ENCODE results near the gene DAB2IP.

Gene DAB2IP

DNA sequence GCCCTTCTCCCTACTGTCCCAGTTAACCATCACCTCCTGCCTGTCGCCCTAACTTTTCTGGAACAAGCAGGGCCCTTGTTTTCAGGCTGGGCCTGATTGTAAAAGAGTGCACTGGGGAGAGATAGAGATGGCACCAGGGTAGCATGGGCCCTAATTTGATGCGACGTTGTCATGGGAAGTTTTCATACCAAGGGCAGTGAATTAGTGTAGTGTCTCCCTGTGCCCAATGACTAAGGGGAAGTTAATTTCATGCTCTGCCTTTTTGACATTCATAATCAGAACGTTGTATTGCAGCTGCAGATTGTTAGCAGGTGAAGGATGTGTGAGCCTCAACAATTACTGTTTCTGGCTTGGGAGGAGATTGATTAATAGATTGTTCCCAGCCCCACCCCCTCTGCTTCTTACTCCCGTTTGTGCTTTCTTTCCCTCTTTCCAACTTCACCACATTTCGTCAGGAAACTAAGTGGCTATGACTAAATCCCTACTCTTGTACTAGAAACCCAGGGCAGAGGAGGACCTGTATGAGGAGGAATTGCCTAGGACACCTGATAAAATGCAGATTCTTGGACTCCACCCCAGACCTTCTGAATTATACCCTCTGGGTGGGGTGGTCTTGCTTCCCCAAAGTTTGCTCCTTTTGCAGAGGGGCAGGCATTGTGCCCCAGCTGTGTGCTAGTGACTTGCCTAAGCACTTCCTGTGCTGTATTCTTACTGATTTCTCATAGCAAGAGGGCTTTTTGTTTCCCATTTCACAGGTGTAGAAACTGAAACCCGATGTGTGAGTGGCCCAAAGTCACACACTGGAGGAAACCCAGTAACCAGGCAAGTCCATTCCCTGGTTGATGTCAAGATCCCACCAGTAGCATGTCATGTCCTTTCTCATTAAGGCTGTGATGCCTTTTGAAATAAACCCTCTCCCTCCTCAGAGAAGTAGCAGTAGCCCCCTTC is 56.3 kb downstream of the DAB2IP start:
- DNase-seq: no peak

DNA sequence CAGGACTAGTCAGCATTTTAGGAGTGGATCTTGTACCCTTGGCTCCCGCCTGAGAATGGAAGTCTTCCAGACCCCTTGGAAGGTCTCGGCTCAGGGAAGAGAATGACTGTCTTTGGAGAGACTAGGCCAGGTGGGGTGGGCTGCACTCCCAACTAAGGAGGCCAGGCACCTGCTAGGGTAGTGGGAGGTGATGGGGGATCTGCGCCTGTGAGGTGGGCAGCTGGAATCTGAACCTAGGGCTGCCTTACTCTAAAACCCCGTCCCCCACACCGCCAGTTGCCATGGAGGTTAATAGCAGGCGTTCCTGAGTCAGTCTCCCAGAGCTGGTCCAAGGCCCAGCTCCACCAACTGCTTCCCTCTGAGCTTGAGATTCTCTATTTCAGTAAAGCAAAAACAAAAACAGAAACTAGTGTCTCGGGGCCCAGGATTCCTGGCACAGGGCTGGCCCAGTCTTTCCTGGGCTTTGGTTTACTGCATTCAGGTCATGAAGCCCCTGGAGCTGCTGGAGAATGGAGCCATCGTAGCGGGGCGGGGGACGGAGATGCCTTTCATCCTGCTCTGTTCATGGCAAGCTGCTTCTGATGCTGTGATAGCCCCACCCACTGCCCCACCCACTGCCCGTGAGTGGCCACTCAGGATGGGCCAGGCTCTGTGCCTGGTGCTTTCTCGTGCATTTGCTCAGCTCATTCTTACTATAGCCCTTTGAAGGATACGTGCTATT is 57.5 kb downstream of the DAB2IP start:
- no peak for DNase-seq

DNA sequence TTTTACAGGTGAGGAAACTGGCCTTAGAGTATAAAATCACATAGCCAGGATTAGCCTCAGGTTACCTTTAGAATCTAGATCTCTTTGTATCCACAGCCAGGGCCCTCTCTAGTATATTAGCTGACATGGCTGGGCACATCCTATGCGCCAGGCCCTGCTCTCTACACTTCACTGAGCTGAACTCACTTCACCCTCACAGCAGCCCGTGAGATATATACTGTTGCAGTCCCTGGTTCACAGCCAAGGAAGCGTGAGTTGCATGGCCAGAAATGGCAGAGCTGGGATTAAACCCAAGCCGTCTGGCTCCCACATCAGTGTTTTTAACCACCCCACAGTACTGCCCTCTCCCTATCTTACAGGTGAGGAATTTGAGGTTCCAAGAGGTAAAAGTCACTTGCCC is 58.4 kb downstream of the DAB2IP start:
- no peak for DNase-seq

DNA sequence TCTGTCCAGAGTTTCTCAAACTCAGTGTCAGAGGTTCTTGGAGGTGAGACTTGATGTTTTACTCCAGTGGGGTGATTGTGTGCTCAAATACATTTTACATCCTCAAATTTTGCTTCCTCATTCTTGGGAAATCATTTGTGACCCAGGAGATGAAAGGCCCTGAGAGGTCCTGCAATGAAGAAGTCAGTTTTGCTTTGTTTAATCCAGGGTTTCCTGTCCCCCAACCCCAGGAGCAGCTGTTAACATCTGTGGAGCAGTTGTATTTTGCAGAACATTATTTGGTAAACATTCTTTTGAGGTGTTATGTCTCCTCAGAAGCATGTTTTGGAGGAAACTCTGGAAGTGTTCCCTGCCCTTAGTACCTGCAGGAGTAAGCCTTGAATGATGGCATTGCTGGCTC is 59.8 kb downstream of the DAB2IP start:
- DNase-seq: no peak

DNA sequence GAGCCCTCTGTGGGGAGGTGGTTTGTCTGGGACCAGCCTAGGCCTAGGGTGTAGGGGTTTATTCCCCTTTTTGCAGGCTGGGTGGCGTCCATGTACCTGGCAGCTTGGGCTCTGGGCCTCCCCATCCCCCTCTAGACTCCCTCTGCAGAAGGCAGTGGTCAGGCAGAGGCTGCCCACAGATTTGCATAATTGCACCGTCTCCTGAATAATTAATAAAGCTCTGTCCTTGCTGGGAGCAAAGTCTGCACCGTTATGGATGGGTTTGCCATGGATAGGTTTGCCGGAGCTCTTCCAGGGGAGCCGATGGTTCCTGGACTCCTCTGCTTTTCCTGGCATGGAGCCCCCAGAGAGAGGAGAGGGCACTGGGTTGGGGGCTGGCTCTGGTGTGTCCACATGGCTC is 60.4 kb downstream of the DAB2IP start:
- DNase-seq: no peak

DNA sequence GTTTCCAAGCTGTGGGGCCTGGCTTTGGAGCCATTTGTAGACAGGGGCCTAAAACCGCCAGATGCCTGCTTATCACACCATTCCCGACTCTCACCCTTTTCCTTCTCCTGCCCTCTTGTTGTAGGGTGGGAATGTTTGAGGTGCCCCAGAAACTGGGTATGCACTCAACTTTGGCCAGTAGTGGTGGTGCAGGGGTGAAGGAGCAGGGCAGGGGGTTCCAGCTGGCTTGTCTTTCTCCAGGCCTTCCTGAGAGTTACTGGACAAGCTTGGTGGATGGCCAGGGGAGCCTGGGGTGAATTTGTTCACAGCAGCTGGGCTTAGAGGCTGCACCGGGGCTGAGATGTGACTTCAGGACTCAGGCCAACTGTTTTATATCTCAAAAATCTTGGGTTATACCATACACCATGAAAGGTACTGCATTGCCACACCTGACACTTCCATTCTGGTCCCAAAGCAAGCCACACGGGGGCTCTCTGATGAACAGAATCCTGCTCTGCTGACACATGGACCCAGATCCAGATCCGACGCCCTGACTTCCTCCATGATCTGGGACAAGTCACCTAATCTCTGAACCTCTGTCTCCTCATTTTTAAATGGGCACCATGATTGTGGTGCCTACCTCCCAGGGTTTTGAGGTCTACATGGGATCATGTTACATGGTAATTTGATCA is 62.1 kb downstream of the DAB2IP start:
- DNase-seq: no peak

DNA sequence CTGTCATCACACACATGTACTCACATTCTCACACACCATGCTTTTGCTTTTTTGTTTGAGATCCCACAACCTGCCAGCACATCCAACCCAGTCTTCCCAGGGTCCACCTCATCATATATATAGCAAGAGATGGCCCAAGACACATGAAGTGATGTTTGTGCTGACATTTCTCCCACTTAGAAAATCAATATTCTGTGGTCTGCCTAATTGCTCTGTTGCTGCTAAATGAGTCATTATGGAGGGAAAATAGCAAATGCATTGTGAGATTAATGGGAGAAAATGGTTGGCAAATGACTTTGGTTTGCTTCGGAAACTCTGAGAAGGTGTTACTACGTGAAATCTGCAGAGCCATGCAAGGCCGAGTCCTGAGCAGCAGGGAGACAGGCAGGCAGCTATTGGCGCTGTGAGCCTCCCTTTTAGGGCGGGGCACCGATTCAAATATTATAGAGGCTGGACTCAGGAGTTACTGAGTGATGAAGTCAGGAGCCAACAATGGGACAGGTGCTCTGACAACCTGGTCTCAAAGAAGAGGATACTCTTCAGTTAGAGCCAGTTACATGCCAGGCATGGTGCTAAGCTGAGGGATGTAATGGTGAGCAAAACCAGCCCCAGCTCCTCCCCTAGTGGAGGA is 62.8 kb downstream of the DAB2IP start:
- DNase-seq: no peak

DNA sequence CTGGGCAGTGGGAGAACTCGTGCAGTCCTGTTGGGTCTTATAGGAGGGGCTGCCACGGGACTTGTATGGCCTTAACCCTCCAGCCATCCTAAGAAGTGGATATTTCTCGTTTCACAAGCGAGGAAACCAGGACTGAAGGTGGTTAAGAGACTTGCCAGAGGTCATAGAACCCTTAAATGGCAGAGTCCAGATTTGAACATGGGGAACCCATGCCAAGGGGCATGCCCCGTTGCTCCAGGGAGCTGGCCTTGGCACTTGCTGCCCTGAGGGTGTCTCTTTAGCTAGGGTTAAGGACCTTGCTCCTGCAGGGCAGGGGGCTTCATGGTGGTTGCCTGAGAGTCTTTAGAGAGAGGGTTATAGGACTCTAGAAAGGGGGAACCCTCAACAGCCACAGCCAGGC is 63.4 kb downstream of the DAB2IP start:
- DNase-seq: no peak

DNA sequence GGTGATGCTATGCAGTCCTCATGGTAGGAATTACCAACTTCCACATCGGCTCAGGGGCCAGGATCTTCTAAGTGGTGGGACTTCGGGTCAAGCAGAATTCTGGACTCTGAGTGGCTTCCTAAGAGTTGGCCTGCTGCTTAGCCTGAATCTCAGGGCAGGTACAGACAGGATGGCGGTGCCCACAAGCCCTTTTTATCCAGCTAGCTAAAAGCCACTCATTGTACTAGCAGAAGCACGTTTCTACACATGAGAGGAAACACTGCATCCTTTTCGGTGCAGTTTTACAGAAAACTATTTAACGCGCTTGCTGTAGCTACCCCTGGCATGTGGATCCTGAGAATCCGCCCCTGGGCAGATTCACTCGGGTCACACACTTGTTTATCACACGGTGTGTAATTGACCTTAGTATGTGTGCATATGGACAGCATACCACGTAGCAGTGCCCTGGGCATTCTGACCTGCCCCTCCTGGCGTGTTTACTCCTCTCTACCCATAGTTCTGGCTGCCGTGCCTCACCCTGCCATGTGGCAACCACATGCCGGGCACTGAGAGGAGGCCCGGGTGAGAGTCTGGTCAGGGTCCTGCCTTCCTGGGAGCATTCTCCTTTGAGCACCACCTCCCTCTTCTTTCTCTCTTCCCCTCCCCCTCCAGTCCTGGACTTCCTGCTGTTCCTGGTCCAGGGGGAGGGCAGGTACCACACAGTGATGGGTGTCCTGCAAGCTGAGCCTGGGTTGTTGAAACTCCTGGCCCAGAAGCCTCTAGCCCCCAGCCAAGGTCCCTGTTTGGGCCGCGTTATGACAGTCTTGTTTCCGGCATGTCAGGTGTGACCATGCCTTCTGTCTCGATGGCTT is 65.9 kb downstream of the DAB2IP start:
- no peak for DNase-seq

DNA sequence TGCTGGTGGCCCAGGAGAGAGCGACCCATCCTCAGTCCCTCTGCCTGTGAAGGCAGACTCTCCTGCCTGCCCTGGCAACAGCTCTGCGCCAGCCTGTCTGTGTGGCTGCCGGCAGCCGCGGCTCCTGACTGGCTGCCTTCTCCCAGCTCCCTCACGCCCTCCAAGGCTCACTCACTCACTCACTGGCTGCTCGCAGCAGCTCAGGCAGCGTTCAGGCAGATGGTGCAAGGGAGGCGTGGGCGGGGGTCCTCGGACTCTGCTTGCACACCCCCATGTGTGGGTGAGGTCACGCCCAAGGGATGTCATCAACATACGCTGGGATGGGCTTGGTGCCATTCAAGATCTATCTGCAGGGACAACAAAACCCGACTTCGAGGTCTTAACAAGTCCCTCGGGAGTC is 66.7 kb downstream of the DAB2IP start:
- DNase-seq: no peak

DNA sequence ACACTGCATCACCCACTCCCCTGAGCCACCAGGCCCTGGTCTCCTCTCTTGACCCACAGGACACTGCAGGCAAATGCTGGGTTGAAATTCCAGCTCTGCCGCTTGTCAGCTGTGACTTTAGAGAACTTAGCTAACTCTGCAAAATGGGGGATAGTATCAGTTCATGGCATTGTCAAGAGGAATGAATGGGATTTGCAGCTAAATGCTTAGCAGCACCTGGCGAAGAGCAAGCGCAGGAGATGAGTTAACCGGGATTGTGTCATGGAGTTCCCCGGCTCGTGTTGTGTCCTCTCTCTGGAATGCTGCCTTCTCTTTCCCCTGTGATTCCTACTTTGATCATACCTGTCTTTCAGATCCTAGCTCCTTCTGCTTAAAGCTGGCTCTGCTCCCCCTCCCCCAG is 67.1 kb downstream of the DAB2IP start:
- no peak for DNase-seq

DNA sequence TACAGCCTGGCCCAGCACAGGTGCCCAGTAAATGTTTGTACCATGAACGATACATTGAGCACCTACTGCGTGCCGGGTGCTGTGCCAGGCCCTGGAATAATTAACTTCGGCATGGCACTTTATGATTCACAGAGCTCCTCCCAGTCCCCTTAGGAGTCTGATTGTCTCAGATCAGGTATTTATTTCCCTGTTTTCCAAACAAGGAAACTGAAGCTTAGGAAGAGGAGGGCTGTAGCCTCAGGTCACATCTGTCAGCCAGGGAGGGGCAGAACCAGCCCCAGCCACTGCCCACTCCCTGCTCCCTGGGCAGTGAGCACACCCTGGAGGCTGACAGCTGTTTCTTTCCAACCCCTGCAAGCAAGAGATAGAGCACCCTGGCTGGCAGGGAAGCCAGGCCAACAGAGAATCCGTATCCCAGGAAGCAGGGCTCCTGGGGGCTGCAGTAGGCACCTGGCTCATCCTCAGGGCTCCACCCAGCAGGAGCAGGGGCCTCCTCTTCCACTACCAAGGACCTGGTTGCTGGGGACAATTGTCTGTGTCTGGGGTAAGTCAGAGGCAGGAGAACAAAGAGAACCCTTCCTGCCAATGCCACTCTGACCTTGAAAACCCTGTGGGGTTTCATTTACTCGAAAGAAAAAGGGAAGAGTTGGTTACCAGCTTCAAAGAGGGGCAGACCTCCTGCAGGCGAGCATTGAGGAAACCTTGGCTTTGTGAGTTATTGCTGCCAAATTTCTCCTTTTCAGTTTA is 69.0 kb downstream of the DAB2IP start:
- DNase-seq: no peak

DNA sequence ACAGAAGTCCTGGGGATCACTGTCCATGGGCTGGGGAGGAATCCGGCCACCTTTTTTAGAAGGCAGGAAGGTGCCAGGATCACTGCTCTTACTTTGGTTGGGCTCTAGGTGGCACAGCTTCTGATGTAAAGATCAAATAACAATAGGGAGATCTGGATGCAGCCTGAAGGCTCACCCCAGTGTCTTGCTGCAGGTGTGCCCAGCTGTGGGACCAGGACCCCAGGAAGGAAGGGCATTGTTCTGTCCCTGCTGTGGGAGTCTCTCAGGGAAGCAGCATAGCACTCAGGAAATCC is 69.6 kb downstream of the DAB2IP start:
- DNase-seq: no peak

DNA sequence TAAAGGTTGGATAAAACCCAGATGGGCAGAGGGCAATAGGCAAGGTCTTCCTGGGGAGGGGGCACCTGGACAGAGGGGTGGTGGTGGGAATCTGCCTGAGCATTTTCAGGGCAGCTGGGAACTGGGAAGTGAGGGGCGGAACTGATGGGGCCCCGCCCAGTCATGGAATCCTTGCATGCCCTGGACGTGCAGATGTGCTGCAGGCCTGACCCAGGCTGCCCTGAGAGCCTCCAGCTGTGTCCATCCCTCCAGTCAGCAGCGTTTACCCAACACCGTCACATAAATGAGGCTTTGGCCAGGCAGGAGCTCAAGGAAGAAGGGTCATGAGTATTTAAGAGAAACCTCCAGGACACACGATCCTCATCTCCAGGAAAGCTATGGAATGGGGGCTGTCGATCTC is 70.3 kb downstream of the DAB2IP start:
- DNase-seq: no peak

DNA sequence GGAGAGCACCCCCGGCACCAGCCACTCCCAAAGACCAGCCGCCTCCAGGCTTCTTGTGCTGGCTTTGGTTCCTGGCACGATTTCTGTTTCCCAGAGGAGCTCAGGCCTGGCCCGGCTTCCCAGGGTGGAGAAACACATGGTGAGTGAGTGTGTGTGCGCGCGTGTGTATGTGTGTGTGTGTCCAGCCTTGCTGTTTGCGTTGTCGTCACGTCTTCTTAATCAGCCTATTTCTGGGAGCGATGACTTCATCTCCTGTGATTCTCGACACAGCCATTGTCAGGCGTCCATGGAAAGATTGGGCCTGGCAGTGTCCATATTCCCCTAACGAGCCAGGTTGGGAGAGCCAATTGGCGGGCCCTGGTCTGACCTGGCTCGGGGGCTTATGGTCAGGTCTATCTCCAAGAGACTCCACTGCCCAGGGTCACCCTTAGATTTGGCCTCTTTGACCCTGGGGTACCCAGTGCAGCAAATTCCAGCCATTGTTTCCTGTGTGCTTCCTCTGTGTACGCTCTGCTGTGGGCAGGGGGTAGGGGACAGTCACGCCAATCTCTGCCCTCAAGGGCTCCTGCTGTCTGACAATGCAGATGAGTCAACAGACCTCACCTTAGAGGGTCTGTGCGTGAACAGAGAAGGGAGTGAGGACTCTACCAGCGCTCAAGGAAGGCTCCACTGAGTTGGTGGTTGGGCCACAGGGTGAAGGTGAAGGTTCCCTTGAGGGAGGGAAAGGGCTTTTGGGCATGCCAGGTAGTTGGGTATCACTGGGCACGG is 73.8 kb downstream of the DAB2IP start:
- no peak for DNase-seq

DNA sequence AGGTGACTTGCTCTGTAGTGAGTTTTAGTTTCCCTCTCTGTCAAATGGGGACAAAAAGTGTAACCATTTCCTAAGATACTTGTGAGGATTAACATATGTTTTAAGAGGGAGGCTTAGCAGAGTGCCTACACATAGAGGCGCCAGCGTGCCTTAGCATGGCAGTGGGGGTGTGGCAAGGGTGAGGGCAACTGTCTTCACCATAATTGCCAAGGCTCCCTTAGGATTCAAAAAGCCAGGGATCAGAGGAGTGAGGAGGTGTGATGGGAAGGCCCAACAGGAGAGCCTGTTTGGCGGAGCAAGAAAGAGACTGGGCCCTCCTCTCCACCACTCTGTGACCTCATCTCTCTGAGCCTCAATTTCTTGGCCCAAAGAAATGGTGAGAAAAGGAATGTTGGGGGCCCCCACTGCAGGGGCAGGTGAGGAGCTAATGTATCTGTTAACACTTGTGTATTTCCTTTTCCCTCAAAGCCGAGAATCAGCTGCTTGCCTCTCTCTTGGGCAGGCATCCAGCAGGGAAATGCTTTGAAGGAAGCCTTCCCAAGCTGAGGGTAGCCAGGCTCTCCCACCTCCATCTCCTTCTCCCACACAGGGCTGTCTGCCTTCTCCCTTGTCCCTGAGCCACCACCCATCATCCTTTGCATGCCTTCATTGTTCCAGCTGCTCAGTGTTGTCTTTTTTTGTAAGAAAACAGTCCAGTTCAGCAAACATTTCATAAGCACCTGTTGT is 76.0 kb downstream of the DAB2IP start:
- no peak for DNase-seq

DNA sequence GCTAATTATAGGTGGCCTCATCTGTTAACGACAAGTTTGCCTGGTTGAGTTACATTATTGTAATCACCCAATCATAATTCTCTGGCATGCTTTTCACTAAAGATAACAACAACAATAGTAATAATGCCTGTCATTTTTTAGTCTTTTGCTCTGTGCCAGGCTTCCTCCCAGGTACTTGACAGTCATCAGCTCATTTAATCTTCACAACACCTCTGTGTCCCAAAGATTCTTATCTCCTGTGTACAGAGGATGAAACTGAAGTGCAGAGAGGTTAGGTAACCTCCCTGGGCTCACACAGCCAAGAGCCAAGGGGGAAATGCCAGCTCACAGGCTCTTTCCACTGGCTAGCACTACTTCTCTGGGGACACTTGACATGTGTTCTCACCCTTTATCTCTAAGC is 77.5 kb downstream of the DAB2IP start:
- DNase-seq: no peak

DNA sequence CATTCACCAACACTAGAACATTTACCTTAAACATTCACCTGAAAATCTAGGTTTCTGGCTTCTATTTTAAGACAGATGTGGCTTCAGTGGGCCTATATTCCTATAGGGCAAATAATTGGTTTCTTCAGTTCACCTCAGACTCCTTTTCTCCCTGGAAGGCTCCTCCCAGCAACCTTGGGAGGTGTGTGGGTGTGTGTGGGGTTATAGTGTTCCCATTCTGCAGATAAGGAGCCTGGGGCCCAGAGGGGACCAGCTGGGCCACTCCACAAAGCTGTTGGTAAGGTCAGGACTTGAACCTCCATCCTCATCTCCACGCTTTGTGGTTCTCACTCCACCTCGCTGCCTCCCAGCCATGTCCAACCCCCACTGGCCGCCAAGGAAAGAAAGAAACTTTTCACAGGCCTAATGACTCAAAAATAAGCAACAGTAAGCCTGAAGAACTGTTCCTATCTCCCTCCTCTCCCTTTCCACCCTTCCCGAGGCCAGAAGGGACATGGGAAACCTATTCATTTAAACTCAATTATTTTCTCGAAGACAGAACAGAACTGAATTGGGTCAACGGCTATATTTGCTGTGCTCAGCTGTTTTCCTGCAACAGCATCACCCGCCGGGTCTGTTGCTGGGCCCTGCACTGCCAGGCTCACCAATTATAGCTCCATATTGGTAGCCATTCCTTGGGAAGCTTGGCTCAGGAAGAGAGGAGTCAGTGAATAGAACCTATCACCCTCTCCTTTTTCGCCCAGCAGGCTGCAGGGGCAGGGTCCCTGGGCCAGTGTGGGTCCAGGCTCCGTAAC is 78.5 kb downstream of the DAB2IP start:
- DNase-seq: no peak

DNA sequence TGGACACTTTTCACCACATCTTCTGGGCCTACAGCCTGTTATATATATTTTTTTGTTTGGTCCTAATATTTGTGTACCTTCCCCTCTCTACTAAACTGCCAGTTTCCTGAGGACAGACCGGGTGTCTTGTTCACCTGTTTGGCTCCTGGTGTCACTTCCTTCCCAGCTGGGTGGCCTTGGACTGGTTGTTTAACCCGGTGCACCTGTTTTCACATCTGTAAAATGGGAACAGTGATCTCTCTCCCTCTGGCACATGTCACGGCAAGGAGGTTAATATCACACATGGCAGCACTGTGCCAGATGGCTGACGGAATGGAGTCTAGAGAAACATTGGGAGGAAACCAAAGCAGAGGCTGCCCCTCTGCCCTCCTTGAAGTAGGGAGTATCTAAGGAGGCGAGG is 79.7 kb downstream of the DAB2IP start:
- no peak for DNase-seq
